HEK293 (cell line): ENCODE data around the gene GRIK4.
A peak's percentile ranks its signal among the peaks of the same experiment; 100 is the strongest.

Experiments
- CTCF ChIA-PET: fragments of 350-600 bp; formaldehyde crosslinking; extraction: SDS; loops from one replicate; lab custom pipeline; 2021; ENCODE audit warnings: antibody characterized with exemption; lab: Yijun Ruan, JAX
- POLR2A ChIA-PET: fragments of 300-600 bp; formaldehyde crosslinking; extraction: SDS; loops from one replicate; lab custom pipeline; 2020; ENCODE audit warnings: antibody characterized with exemption, inconsistent platforms; lab: Yijun Ruan, JAX
- H3K27ac ChIP-seq: fragments of 200-500 bp; sonication (Bioruptor generic); 2 replicates; pipeline ENCODE4 v1.5.1; 2014; ENCODE audit warnings: low read depth, low read length, control low read depth, inconsistent platforms; ENCODE audit errors: extremely low read depth
- H3K36me3 ChIP-seq, 2 experiments: fragments of 200-500 bp in 1 of 2; sonication (Bioruptor generic) in 1 of 2; 1 replicate in 1 of 2; 2 replicates in 1 of 2; pipeline ENCODE4 v1.5.1; 2014 to 2017; ENCODE audit warnings: inconsistent platforms in 2 of 2, low read length in 2 of 2; ENCODE audit not compliant: control insufficient read depth in 2 of 2, insufficient read depth in 1 of 2
- H3K4me1 ChIP-seq: fragments of 200-500 bp; sonication (Bioruptor generic); 2 replicates; pipeline ENCODE4 v1.5.1; 2014; ENCODE audit warnings: mild to moderate bottlenecking, low read length, inconsistent platforms; ENCODE audit not compliant: control insufficient read depth, insufficient read depth
- H3K4me3 ChIP-seq: 2 replicates; pipeline ENCODE4 v1.5.1; 2011; ENCODE audit warnings: low read depth, mild to moderate bottlenecking, control low read depth, low read length, moderate library complexity
- H3K9me3 ChIP-seq: fragments of 200-500 bp; sonication (Bioruptor generic); 2 replicates; pipeline ENCODE4 v1.5.1; 2014; ENCODE audit warnings: low read depth, low read length, inconsistent platforms; ENCODE audit not compliant: control insufficient read depth, insufficient read depth
- EGR2 ChIP-seq: fragments of 450-650 bp; formaldehyde crosslinking; IDR thresholded peaks from 2 replicates; pipeline ENCODE4 v1.5.1; 2016; ENCODE audit warnings: low read depth, missing biosample characterization, missing genetic modification characterization
- HOXC10 ChIP-seq: sonication (generic); formaldehyde crosslinking; IDR thresholded peaks from 2 replicates; pipeline ENCODE4 v1.8.1; 2023; ENCODE audit warnings: mild to moderate bottlenecking, missing genetic modification reagents
- ZEB2 ChIP-seq: fragments of 450-650 bp; formaldehyde crosslinking; IDR thresholded peaks from 2 replicates; pipeline ENCODE4 v1.5.1; 2016; ENCODE audit warnings: missing biosample characterization, missing genetic modification characterization
- ZNF132 ChIP-seq: fragments of 450-650 bp; formaldehyde crosslinking; IDR thresholded peaks from 2 replicates; pipeline ENCODE4 v1.5.1; 2017; ENCODE audit warnings: missing biosample characterization, missing genetic modification characterization, borderline replicate concordance
- ZNF175 ChIP-seq: fragments of 450-650 bp; formaldehyde crosslinking; IDR thresholded peaks from 2 replicates; pipeline ENCODE4 v1.5.1; 2016; ENCODE audit warnings: missing biosample characterization, missing genetic modification characterization
- ZNF23 ChIP-seq: fragments of 450-650 bp; formaldehyde crosslinking; IDR thresholded peaks from 2 replicates; pipeline ENCODE4 v1.5.1; 2016; ENCODE audit warnings: missing biosample characterization, missing genetic modification characterization, borderline replicate concordance
- ZNF239 ChIP-seq: fragments of 450-650 bp; formaldehyde crosslinking; IDR thresholded peaks from 2 replicates; pipeline ENCODE4 v1.5.1; 2016; ENCODE audit warnings: missing biosample characterization, missing genetic modification characterization
- ZNF302 ChIP-seq: fragments of 450-650 bp; formaldehyde crosslinking; IDR thresholded peaks from 2 replicates; pipeline ENCODE4 v1.5.1; 2016; ENCODE audit warnings: missing biosample characterization, missing genetic modification characterization, low read depth
- ZNF529 ChIP-seq: fragments of 450-650 bp; formaldehyde crosslinking; IDR thresholded peaks from 2 replicates; pipeline ENCODE4 v1.5.1; 2017; ENCODE audit warnings: missing genetic modification characterization, missing biosample characterization; ENCODE audit not compliant: insufficient replicate concordance
- ZNF544 ChIP-seq: fragments of 450-650 bp; formaldehyde crosslinking; IDR thresholded peaks from 2 replicates; pipeline ENCODE4 v1.5.0; 2017; ENCODE audit warnings: missing biosample characterization, missing genetic modification characterization
- ZNF596 ChIP-seq: fragments of 450-650 bp; IDR thresholded peaks from 2 replicates; pipeline ENCODE4 v1.5.0; 2018; ENCODE audit warnings: missing biosample characterization, mild to moderate bottlenecking, missing genetic modification characterization, moderate library complexity
- ZNF792 ChIP-seq: fragments of 450-650 bp; formaldehyde crosslinking; IDR thresholded peaks from 2 replicates; pipeline ENCODE4 v1.5.1; 2016; ENCODE audit warnings: missing biosample characterization, missing genetic modification characterization
- ZNF843 ChIP-seq: fragments of 450-650 bp; formaldehyde crosslinking; IDR thresholded peaks from 2 replicates; pipeline ENCODE4 v1.5.1; 2016; ENCODE audit warnings: missing biosample characterization, missing genetic modification characterization
- TF ChIP-seq, protein P1 (sequence below): fragments of 450-650 bp; formaldehyde crosslinking; IDR thresholded peaks from 2 replicates; pipeline ENCODE4 v1.5.1; 2016; ENCODE audit warnings: missing biosample characterization, missing genetic modification characterization
- TF ChIP-seq, protein P2 (sequence below): fragments of 450-650 bp; formaldehyde crosslinking; IDR thresholded peaks from 2 replicates; pipeline ENCODE4 v1.5.1; 2016; ENCODE audit warnings: missing biosample characterization, missing genetic modification characterization
- TF ChIP-seq, protein P3 (sequence below): fragments of 450-650 bp; formaldehyde crosslinking; IDR thresholded peaks from 2 replicates; pipeline ENCODE4 v1.5.1; 2016; ENCODE audit warnings: missing biosample characterization, missing genetic modification characterization

The GRIK4 gene

DNA sequence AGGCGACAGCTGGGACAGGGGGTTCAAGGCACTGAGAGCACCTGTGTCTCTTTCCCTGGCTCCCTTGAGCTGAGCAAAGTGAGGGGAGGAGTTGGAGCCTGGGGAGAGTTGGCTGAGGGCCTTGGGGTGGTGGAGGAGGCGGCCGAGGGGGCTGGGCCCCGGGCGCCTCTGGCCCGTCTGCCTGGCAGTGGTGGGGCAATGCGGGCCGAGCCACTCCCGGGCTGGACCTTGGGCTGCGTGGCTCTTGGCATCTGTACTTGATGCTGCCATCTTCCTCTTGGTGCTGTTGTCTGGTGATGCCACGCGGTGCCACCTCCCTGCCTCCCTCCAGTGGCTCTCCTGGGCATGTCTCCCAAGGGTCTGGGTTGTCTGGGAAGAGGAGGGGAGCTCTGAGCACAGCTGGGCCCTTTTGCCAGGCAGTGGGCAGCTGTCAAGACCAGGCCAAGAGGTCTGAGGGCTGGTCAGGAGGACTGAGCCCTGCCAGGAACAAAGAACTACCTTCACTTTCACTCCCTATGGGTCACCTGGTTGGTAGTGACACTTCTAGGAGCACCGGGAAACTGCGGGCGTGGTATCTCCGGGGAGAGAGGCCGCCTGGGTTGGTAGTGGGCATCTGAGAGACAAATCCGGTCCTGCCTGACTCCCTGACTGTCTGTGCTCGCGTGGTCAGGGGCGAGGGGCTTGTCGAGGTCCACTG, 1.3 kb downstream of the GRIK4 start:
- CTCF ChIA-PET = interaction anchor here (0.5 to 5.4 kb wide), 7 partner anchors 172 to 417 kb away, joined by 3 to 59 read pairs (median 3); no protein-coding TSS in a partner anchor
- no peaks in the 10 kb centered on the region for H3K36me3 ChIP-seq
- no peaks in the 10 kb centered on the region for H3K4me1 ChIP-seq
- no peak overlapping the region for H3K27ac ChIP-seq
- POLR2A ChIA-PET = no interaction called here
- H3K9me3 ChIP-seq = no peaks in the 10 kb centered on the region
- TF ChIP-seq, protein P1, sequence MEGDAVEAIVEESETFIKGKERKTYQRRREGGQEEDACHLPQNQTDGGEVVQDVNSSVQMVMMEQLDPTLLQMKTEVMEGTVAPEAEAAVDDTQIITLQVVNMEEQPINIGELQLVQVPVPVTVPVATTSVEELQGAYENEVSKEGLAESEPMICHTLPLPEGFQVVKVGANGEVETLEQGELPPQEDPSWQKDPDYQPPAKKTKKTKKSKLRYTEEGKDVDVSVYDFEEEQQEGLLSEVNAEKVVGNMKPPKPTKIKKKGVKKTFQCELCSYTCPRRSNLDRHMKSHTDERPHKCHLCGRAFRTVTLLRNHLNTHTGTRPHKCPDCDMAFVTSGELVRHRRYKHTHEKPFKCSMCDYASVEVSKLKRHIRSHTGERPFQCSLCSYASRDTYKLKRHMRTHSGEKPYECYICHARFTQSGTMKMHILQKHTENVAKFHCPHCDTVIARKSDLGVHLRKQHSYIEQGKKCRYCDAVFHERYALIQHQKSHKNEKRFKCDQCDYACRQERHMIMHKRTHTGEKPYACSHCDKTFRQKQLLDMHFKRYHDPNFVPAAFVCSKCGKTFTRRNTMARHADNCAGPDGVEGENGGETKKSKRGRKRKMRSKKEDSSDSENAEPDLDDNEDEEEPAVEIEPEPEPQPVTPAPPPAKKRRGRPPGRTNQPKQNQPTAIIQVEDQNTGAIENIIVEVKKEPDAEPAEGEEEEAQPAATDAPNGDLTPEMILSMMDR = 0 out of 2 replicates have a peak, but pooled peaks have one; percentile 18
- no peak for TF ChIP-seq HOXC10
- TF ChIP-seq, protein P2, sequence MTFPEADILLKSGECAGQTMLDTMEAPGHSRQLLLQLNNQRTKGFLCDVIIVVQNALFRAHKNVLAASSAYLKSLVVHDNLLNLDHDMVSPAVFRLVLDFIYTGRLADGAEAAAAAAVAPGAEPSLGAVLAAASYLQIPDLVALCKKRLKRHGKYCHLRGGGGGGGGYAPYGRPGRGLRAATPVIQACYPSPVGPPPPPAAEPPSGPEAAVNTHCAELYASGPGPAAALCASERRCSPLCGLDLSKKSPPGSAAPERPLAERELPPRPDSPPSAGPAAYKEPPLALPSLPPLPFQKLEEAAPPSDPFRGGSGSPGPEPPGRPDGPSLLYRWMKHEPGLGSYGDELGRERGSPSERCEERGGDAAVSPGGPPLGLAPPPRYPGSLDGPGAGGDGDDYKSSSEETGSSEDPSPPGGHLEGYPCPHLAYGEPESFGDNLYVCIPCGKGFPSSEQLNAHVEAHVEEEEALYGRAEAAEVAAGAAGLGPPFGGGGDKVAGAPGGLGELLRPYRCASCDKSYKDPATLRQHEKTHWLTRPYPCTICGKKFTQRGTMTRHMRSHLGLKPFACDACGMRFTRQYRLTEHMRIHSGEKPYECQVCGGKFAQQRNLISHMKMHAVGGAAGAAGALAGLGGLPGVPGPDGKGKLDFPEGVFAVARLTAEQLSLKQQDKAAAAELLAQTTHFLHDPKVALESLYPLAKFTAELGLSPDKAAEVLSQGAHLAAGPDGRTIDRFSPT (tag by site-specific recombination) = 0 out of 2 replicates have a peak, but pooled peaks have one; percentile 23
- TF ChIP-seq ZNF843 (tag by site-specific recombination) = no peak
- TF ChIP-seq, protein P3, sequence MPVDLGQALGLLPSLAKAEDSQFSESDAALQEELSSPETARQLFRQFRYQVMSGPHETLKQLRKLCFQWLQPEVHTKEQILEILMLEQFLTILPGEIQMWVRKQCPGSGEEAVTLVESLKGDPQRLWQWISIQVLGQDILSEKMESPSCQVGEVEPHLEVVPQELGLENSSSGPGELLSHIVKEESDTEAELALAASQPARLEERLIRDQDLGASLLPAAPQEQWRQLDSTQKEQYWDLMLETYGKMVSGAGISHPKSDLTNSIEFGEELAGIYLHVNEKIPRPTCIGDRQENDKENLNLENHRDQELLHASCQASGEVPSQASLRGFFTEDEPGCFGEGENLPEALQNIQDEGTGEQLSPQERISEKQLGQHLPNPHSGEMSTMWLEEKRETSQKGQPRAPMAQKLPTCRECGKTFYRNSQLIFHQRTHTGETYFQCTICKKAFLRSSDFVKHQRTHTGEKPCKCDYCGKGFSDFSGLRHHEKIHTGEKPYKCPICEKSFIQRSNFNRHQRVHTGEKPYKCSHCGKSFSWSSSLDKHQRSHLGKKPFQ (tag by site-specific recombination) = no peak
- H3K4me3 ChIP-seq = no peak overlapping the region

DNA sequence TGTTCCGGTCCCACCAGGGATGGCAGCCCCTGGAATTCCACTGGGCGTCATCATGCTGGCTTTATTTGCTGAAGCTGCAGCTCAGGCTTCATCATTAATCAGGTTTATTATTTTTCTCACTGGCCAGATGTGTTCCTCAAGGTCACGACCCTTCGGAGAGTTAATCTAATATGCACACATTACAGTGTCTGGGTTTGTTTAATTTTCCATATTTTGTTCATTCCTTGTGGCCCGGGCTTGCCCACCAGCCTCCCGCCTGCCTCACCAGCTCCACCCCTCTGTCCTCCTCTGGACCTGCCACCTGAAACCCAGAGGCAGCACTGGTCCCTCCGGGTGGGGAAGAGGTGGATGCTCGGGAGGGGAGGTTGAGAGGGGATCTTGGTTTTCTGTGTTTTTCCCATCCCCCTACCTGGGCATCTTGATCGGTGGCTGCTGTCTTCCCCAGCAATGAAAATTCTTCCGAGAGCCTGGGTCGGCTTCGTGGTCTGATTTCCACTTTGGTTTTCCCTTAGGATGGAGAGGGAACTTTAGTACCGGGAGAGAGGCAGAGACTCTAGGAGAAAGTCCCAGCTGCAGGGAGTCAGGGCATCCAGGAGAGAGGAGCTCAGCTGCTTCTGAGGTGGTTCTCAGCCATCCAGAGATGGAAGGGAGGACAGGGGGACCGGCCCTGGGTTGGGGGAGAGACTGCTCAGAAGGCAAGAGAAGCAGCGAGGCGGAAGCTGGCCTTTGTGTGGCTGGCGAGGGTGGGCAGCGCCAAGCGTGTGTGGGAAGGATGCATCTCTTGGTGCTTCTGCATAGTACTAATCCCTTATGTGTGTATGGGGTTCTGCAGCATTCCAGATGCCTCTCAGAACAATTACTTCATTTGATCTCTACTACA, 2.1 kb downstream of the GRIK4 start:
- no peak overlapping the region for H3K27ac ChIP-seq
- TF ChIP-seq ZNF529 (tag by site-specific recombination) = no peak
- no peak for TF ChIP-seq ZNF132
- TF ChIP-seq HOXC10 = no peak
- no peak for TF ChIP-seq ZNF544 (tag by site-specific recombination)
- TF ChIP-seq ZNF596 (tag by site-specific recombination) = no peak
- TF ChIP-seq ZNF302 (tag by site-specific recombination) = no peak
- no peak for TF ChIP-seq EGR2 (tag by site-specific recombination)
- TF ChIP-seq ZEB2 = no peak
- TF ChIP-seq ZNF239 (tag by site-specific recombination) = no peak
- TF ChIP-seq ZNF23 (tag by site-specific recombination) = no peak
- no peak for TF ChIP-seq ZNF175 (tag by site-specific recombination)
- no peak for TF ChIP-seq ZNF792 (tag by site-specific recombination)
- ChIA-PET CTCF (interaction anchor here (0.6 to 5.4 kb wide), 5 partner anchors 171 to 416 kb away, joined by 3 to 59 read pairs (median 3); no protein-coding TSS in a partner anchor), POLR2A (no interaction called here)
- no peaks in the 10 kb centered on the region for H3K36me3 ChIP-seq
- no peaks in the 10 kb centered on the region for H3K4me1 ChIP-seq
- no peaks in the 10 kb centered on the region for H3K9me3 ChIP-seq
- no peak overlapping the region for H3K4me3 ChIP-seq
